Tibial artery (tissue), 4 donors: ENCODE results near the gene ADGRL2.
"Not testable (repeated sequence)": the region's sequence is repeated elsewhere in the genome, so short reads cannot be mapped to it uniquely, and the experiment has no call there.

ENCODE experiments used
- DNase-seq, 2 donors: peaks; one replicate each; pipeline ENCODE4 v3.0.0-alpha.2; 2019
- H3K27ac ChIP-seq, 2 donors: fragments of 200-600 bp; sonication (generic) in 1 of 2; 1 replicate in 1 of 2; 2 replicates in 1 of 2; pipeline ENCODE4 v1.5.1; 2018 to 2019; ENCODE audit warnings: mild to moderate bottlenecking in 1 of 2
- H3K27me3 ChIP-seq, 2 donors: fragments of 200-600 bp; sonication (generic) in 1 of 2; one replicate each; pipeline versions ENCODE4 v1.5.1 to v1.6.0; 2016 to 2019
- H3K36me3 ChIP-seq, 3 donors: fragments of 200-600 bp; sonication (generic) in 2 of 3; one replicate each; pipeline ENCODE4 v1.5.1; 2016 to 2019; ENCODE audit warnings: mild to moderate bottlenecking in 2 of 3
- H3K4me1 ChIP-seq, 4 donors: fragments of 200-600 bp; sonication (generic) in 2 of 4; 1 replicate in 3 of 4; 2 replicates in 1 of 4; pipeline ENCODE4 v1.5.1; 2016 to 2019
- H3K4me3 ChIP-seq, 2 donors: fragments of 200-600 bp; sonication (generic) in 1 of 2; 1 replicate in 1 of 2; 2 replicates in 1 of 2; pipeline ENCODE4 v1.5.1; 2018 to 2019; ENCODE audit warnings: mild to moderate bottlenecking in 2 of 2
- H3K9me3 ChIP-seq, 3 donors: fragments of 200-600 bp; sonication (generic) in 1 of 3; one replicate each; pipeline ENCODE4 v1.5.1; 2016 to 2019
- intact Hi-C: fragments of 100-400 bp; cut with DNase I; formaldehyde crosslinking; loops from one replicate; pipeline ENCODE4 v1.15.0; 2023; ENCODE audit warnings: low total_unique reads
- TF ChIP-seq, protein P1 (sequence below), 2 experiments: fragments of 200-600 bp in 1 of 2; fragments of 450-650 bp in 1 of 2; IDR thresholded peaks; one replicate each; pipeline ENCODE4 v1.5.1; 2017 to 2019; ENCODE audit warnings: antibody characterized with exemption in 2 of 2, mild to moderate bottlenecking in 1 of 2, moderate library complexity in 1 of 2

ADGRL2 gene

DNA sequence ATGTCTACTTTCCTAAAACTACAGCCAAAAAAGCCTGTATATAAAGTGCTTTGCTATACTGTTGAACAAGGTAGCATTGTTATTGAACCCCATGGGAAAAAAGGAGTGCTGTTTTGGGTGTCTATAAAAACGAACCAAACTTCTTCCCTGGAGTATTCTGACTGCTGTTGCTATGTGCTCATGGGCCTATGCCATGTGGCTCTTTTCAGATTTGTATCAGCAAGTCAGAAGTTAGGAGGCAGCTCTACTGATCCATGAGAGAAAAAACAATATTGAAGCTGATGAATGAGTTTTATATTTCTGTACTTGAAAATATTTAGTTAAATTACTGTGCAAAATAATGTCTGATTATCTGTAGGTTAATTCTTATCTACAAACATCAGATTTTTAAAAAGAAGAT lies 66.5 kb downstream of the ADGRL2 start:
- DNase-seq, result no peak
- TF ChIP-seq, protein P1, sequence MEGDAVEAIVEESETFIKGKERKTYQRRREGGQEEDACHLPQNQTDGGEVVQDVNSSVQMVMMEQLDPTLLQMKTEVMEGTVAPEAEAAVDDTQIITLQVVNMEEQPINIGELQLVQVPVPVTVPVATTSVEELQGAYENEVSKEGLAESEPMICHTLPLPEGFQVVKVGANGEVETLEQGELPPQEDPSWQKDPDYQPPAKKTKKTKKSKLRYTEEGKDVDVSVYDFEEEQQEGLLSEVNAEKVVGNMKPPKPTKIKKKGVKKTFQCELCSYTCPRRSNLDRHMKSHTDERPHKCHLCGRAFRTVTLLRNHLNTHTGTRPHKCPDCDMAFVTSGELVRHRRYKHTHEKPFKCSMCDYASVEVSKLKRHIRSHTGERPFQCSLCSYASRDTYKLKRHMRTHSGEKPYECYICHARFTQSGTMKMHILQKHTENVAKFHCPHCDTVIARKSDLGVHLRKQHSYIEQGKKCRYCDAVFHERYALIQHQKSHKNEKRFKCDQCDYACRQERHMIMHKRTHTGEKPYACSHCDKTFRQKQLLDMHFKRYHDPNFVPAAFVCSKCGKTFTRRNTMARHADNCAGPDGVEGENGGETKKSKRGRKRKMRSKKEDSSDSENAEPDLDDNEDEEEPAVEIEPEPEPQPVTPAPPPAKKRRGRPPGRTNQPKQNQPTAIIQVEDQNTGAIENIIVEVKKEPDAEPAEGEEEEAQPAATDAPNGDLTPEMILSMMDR (IDR thresholded peaks at IDR 0.05), result no peak
- Histone ChIP-seq H3K4me3 (no peak overlapping the region), H3K36me3 (no peaks in the 10 kb centered on the region), H3K4me1 (peaks cover 0 to 40% (median 20%) of the 10 kb centered on the region in 4 donors), H3K27ac (peak overlapping the region in 1 of 2 donors; percentile 31), H3K9me3 (no peaks in the 10 kb centered on the region), H3K27me3 (no peaks in the 10 kb centered on the region)
- intact Hi-C loops, result no loop called here

DNA sequence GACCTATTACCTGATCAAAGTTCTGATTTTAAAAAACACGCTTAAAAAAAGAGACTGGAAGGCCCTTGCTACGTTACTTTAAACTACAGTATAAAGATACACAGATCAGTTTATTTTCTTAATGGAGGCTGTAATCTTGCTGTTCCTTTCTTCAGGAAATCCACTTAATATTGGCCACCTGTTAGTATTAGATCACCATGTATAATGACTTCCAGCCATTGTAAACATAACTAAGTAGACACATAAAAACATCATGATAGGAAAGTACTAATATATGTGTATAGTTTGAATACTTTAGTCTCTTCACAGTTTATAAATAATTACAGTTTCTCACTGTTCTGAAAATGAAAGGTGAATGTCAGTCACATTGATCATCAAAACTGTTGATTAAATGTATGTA lies 68.6 kb downstream of the ADGRL2 start:
- intact Hi-C loops, result no loop called here
- no peak overlapping the region for H3K27ac ChIP-seq
- H3K4me3 ChIP-seq, result no peak overlapping the region
- H3K4me1 ChIP-seq, result peaks cover 0 to 56% (median 20%) of the 10 kb centered on the region in 4 donors
- H3K9me3 ChIP-seq, result no peaks in the 10 kb centered on the region
- TF ChIP-seq, protein P1 (IDR thresholded peaks at IDR 0.05), result no peak
- H3K36me3 ChIP-seq, result no peaks in the 10 kb centered on the region
- DNase-seq, result no peak
- H3K27me3 ChIP-seq, result no peaks in the 10 kb centered on the region

DNA sequence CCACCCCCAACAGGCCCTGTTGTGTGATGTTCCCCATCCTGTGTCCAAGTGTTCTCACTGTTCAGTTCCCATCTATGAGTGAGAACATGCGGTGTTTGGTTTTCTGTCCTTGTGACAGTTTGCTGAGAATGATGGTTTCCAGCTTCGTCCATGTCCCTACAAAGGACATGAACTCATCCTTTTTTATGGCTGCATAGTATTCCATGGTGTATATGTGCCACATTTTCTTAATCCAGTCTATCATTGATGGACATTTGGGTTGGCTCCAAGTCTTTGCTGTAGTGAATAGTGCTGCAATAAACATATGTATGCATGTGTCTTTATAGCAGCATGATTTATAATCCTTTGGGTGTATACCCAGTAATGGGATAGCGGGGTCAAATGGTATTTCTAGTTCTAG lies 70.4 kb downstream of the ADGRL2 start:
- H3K27me3 ChIP-seq, H3K36me3 ChIP-seq, intact Hi-C loops, H3K9me3 ChIP-seq, H3K27ac ChIP-seq, H3K4me3 ChIP-seq, DNase-seq: not testable (repeated sequence)
- peaks cover 0 to 63% (median 21%) of the 10 kb centered on the region in 4 donors for H3K4me1 ChIP-seq

DNA sequence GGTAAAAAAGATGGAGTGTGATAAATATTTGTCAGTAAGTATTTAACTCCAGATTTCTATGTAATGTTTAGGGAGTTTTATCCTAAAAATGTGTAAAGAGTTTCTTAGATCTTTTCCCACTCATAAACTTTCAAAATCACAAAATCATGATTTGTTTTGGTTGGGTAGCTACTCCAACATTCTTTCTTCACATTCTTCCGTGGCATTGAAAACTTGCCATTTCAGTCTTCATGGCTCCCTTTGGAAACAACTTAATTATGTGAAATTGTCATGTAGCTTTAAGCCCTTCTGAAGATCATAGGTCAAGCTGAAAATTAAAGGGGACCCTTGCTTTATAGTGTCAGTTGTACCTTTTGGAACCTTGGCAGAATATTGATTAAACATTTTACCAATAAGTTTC lies 73.2 kb downstream of the ADGRL2 start:
- Histone ChIP-seq H3K4me1 (peaks cover 8 to 64% (median 24%) of the 10 kb centered on the region in 4 donors), H3K9me3 (no peaks in the 10 kb centered on the region), H3K27ac (peak overlapping the region in 1 of 2 donors; percentile 15), H3K4me3 (no peak overlapping the region), H3K36me3 (no peaks in the 10 kb centered on the region), H3K27me3 (no peaks in the 10 kb centered on the region)
- TF ChIP-seq, protein P1 (IDR thresholded peaks at IDR 0.05), result no peak
- DNase-seq, result no peak
- intact Hi-C loops, result no loop called here

DNA sequence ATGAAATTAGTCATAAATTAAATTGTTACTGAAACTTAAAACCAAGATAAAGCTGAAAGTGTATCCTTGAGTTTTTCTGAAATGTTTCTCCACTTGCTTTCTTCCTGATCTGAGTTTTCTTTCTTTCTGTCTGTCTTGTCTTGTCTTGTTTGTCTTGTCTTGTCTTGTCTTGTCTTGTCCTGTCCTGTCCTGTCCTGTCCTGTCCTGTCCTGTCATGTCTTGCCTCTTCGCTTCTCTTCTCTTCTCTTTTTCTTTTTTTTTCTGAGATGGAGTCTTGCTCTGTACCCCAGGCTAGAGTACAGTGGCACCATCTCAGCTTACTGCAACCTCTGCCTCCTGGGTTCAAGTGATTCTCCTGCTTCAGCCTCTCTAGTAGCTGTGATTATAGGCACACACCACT lies 73.7 kb downstream of the ADGRL2 start:
- H3K27ac ChIP-seq, result peak overlapping the region in 1 of 2 donors; percentile 15
- no peaks in the 10 kb centered on the region for H3K36me3 ChIP-seq
- no peaks in the 10 kb centered on the region for H3K27me3 ChIP-seq
- peaks cover 8 to 67% (median 25%) of the 10 kb centered on the region in 4 donors for H3K4me1 ChIP-seq
- intact Hi-C loops, result no loop called here
- no peak for DNase-seq
- no peak overlapping the region for H3K4me3 ChIP-seq
- TF ChIP-seq, protein P1 (IDR thresholded peaks at IDR 0.05), result no peak
- no peaks in the 10 kb centered on the region for H3K9me3 ChIP-seq

DNA sequence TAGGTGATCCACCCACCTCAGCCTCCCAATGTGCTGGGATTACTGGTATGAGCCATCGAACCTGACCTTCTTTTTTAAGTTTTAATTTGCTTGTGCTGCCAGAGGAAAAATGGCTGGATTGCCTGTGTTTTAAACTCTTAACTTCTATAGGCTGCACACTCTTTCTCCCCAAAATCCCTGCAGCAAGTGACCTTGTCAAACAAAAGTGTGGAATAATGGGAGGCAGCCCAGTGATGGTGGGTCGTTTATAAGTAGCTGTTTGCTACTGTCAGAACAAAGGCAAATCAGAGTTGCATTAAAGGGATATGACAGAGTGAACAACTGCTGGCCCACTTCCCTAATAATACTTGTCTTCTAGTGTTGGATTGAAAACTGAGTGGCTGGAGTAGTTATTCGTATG lies 74.2 kb downstream of the ADGRL2 start:
- H3K27me3 ChIP-seq, result no peaks in the 10 kb centered on the region
- TF ChIP-seq, protein P1 (IDR thresholded peaks at IDR 0.05), result no peak
- no peak for DNase-seq

More for the DNA sequence above, 74.2 kb downstream of the ADGRL2 start:
- no peaks in the 10 kb centered on the region for H3K9me3 ChIP-seq
- H3K4me1 ChIP-seq, result peaks cover 8 to 71% (median 25%) of the 10 kb centered on the region in 4 donors
- H3K27ac ChIP-seq, result no peak overlapping the region
- no peaks in the 10 kb centered on the region for H3K36me3 ChIP-seq
- intact Hi-C loops, result no loop called here
- no peak overlapping the region for H3K4me3 ChIP-seq
